ENCODE data around the gene FAM83C. TPM values are rescaled to one million over a fixed set of nuclear protein-coding genes. Genes with fewer than 3 reads are reported as not detected.

Gene FAM83C
- total RNA-seq, 1 experiment from 2014 or later = not detected

- no peaks in the 10 kb centered on the region for H3K27me3 ChIP-seq (ENCODE audit: low read length)
- H2AFZ ChIP-seq (ENCODE audit: low read length) = no peak overlapping the region
- H3K27ac ChIP-seq (ENCODE audit: low read length) = no peak overlapping the region
- H3K36me3 ChIP-seq (ENCODE audit: low read depth, low read length) = no peaks in the 10 kb centered on the region
- ChIA-PET CTCF (no interaction called here), POLR2A (ENCODE audit: unreplicated experiment) (no interaction called here)
- no peak for TF ChIP-seq CTCF (conservative IDR thresholded peaks at IDR 0.05; ENCODE audit: low read depth, low read length)
- no peak for TF ChIP-seq EZH2phosphoT487 (IDR thresholded peaks at IDR 0.05; ENCODE audit: borderline replicate concordance, low read length)
- no peak for TF ChIP-seq EZH2 (IDR thresholded peaks at IDR 0.05; ENCODE audit: low read length, unreplicated experiment)
- no TSS peak for BruUV-seq (replicated peaks)
- no peak overlapping the region for H3K4me2 ChIP-seq (ENCODE audit: low read length)
- DNase-seq (no peak), ATAC-seq (no peak)
- H3K9ac ChIP-seq (ENCODE audit: low read length) = no peak overlapping the region
- no peaks in the 10 kb centered on the region for H3K9me2 ChIP-seq (replicated peaks; ENCODE audit: low read length)
- no peaks in the 10 kb centered on the region for H3K9me3 ChIP-seq (ENCODE audit: low read length)
- no peaks in the 10 kb centered on the region for H3K79me2 ChIP-seq (ENCODE audit: low read length)
- no peak overlapping the region for H3K4me3 ChIP-seq (ENCODE audit: low read length)
- H4K20me1 ChIP-seq (ENCODE audit: low read length) = no peaks in the 10 kb centered on the region
- no peaks in the 10 kb centered on the region for H3F3A ChIP-seq (ENCODE audit: low read length, unreplicated experiment)
- peaks cover 19% of the 10 kb centered on the region for H3K4me1 ChIP-seq (ENCODE audit: insufficient read depth, low read length)
- intact Hi-C loops (cut with micrococcal nuclease) = loop anchor here (10.0 kb wide), 1 partner anchor 426 kb away; no protein-coding TSS in a partner anchor
These were observed 31.8 kb downstream of the FAM83C start for GRCh38 chr20:35260426-35260825.

- H3F3A ChIP-seq (ENCODE audit: low read length, unreplicated experiment) = no peaks in the 10 kb centered on the region
- no peak overlapping the region for H3K27ac ChIP-seq (ENCODE audit: low read length)
- no TSS peak for BruUV-seq (replicated peaks)
- ChIA-PET CTCF (no interaction called here), POLR2A (ENCODE audit: unreplicated experiment) (no interaction called here)
- H3K79me2 ChIP-seq (ENCODE audit: low read length) = no peaks in the 10 kb centered on the region
- intact Hi-C loops (cut with micrococcal nuclease) = no loop called here
- H3K9me2 ChIP-seq (replicated peaks; ENCODE audit: low read length) = no peaks in the 10 kb centered on the region
- no peaks in the 10 kb centered on the region for H3K9me3 ChIP-seq (ENCODE audit: low read length)
- no peaks in the 10 kb centered on the region for H4K20me1 ChIP-seq (ENCODE audit: low read length)
- H3K27me3 ChIP-seq (ENCODE audit: low read length) = no peaks in the 10 kb centered on the region
- no peak overlapping the region for H3K4me3 ChIP-seq (ENCODE audit: low read length)
- no peaks in the 10 kb centered on the region for H3K4me1 ChIP-seq (ENCODE audit: insufficient read depth, low read length)
- TF ChIP-seq EZH2 (IDR thresholded peaks at IDR 0.05; ENCODE audit: low read length, unreplicated experiment) (no peak), EZH2phosphoT487 (IDR thresholded peaks at IDR 0.05; ENCODE audit: borderline replicate concordance, low read length) (no peak), CTCF (conservative IDR thresholded peaks at IDR 0.05; ENCODE audit: low read depth, low read length) (no peak)
- DNase-seq (peak; percentile 8), ATAC-seq (peak; percentile 60)
- H3K36me3 ChIP-seq (ENCODE audit: low read depth, low read length) = no peaks in the 10 kb centered on the region
- H3K9ac ChIP-seq (ENCODE audit: low read length) = no peak overlapping the region
- H3K4me2 ChIP-seq (ENCODE audit: low read length) = no peak overlapping the region
- no peak overlapping the region for H2AFZ ChIP-seq (ENCODE audit: low read length)
These were observed 34.9 kb downstream of the FAM83C start for GRCh38 chr20:35257175-35257909.

DNA sequence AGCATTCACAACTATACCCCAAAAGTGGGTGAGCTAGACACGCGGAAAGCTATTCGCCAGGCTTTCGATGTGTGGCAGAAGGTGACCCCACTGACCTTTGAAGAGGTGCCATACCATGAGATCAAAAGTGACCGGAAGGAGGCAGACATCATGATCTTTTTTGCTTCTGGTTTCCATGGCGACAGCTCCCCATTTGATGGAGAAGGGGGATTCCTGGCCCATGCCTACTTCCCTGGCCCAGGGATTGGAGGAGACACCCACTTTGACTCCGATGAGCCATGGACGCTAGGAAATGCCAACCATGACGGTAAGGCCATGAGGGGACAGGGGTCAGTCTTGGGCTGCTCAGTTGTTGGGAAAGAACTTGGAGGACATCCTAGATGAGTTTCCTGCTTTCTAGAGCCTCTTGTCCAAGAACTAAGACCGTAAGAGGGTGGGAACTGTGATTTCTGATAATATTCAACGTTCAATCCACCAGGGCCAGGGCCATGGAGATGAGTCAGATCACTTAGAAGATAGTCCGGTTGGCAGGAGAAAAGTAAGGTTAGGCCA lies 37.7 kb downstream of the FAM83C start:
- no peak overlapping the region for H3K27ac ChIP-seq (ENCODE audit: low read length)
- intact Hi-C loops (cut with micrococcal nuclease) = no loop called here
- no peaks in the 10 kb centered on the region for H3K4me1 ChIP-seq (ENCODE audit: insufficient read depth, low read length)
- H3K4me2 ChIP-seq (ENCODE audit: low read length) = no peak overlapping the region
- DNase-seq = no peak
- ATAC-seq = no peak
- no peaks in the 10 kb centered on the region for H3F3A ChIP-seq (ENCODE audit: low read length, unreplicated experiment)
- POLR2A ChIA-PET (ENCODE audit: unreplicated experiment) = no interaction called here
- no peak overlapping the region for H3K4me3 ChIP-seq (ENCODE audit: low read length)
- BruUV-seq (replicated peaks) = no TSS peak
- no peaks in the 10 kb centered on the region for H4K20me1 ChIP-seq (ENCODE audit: low read length)
- H3K36me3 ChIP-seq (ENCODE audit: low read depth, low read length) = no peaks in the 10 kb centered on the region
- H3K27me3 ChIP-seq (ENCODE audit: low read length) = no peaks in the 10 kb centered on the region
- CTCF ChIA-PET = no interaction called here
- TF ChIP-seq EZH2phosphoT487 (IDR thresholded peaks at IDR 0.05; ENCODE audit: borderline replicate concordance, low read length) (no peak), EZH2 (IDR thresholded peaks at IDR 0.05; ENCODE audit: low read length, unreplicated experiment) (no peak), CTCF (conservative IDR thresholded peaks at IDR 0.05; ENCODE audit: low read depth, low read length) (no peak)
- H3K9me3 ChIP-seq (ENCODE audit: low read length) = no peaks in the 10 kb centered on the region
- H3K79me2 ChIP-seq (ENCODE audit: low read length) = no peaks in the 10 kb centered on the region
- no peak overlapping the region for H3K9ac ChIP-seq (ENCODE audit: low read length)
- H3K9me2 ChIP-seq (replicated peaks; ENCODE audit: low read length) = no peaks in the 10 kb centered on the region
- H2AFZ ChIP-seq (ENCODE audit: low read length) = no peak overlapping the region
